Erythroblast (primary cell): Measurements from ENCODE around the gene B4GAT1.
"Not testable (repeated sequence)": the region's sequence is repeated elsewhere in the genome, so short reads cannot be mapped to it uniquely, and the experiment has no call there.

ENCODE experiments used
- GATA1 ChIP-seq: IDR thresholded peaks from 2 replicates; pipeline ENCODE4 v1.6.1; 2011; ENCODE audit warnings: low read depth, mild to moderate bottlenecking, control low read depth, low read length, moderate library complexity
- POLR2A ChIP-seq: IDR thresholded peaks from 2 replicates; pipeline ENCODE4 v1.6.1; 2011; ENCODE audit warnings: mild to moderate bottlenecking, low read length

DNA sequence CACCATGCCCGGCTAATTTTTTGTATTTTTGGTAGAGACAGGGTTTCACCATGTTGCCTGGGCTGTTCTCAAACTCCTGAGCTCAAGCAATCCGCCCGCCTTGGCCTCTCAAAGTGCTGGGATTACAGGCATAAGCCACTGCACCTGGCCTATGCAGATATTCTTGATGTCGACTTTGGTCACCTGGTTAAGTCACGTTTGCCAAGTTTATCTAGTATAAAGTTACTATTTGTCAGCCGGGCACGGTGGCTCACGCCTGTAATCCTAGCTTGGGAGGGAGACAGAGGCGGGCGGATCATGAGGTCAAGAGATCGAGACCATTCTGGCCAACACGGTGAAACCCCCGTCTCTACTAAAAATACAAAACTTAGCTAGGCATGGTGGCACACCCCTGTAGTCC is 36.9 kb upstream of the B4GAT1 start:
- not testable (repeated sequence) for TF ChIP-seq POLR2A, GATA1
